ENCODE measurements around the gene DROSHA. TPM values are rescaled to one million over a fixed set of nuclear protein-coding genes. Genes with fewer than 3 reads are reported as not detected.

The DROSHA gene
- total and polyA plus RNA-seq, 10 donors = 34.8 to 68.5 (median 46.0) TPM

DNA sequence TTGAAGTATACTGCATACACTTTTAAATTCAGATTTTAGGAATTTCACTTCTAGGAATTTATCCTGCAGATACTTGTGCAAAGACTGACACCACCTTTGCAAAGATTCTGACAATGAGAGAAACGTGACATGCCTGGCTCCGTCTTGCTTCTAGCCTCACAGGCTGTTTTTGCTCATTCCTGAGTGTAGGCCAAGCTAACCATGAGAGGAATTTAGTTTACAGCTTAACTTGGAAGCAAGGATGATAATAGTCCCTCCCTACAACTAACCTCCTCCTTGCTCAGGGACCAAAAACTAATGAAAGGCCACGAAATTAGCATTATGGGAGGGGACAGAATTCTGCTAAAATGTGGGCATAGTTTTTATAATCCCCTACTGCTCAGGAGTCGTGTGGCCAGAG lies 31.3 kb upstream of the DROSHA start:
- intact Hi-C loops (cut with DNase I; ENCODE audit: low total_unique reads) = no loop called here
- DNase-seq = no peak
- TF ChIP-seq POLR2A (IDR thresholded peaks at IDR 0.05) (no peak), POLR2AphosphoS5 (IDR thresholded peaks at IDR 0.05) (no peak)
- TF ChIP-seq, protein P1, sequence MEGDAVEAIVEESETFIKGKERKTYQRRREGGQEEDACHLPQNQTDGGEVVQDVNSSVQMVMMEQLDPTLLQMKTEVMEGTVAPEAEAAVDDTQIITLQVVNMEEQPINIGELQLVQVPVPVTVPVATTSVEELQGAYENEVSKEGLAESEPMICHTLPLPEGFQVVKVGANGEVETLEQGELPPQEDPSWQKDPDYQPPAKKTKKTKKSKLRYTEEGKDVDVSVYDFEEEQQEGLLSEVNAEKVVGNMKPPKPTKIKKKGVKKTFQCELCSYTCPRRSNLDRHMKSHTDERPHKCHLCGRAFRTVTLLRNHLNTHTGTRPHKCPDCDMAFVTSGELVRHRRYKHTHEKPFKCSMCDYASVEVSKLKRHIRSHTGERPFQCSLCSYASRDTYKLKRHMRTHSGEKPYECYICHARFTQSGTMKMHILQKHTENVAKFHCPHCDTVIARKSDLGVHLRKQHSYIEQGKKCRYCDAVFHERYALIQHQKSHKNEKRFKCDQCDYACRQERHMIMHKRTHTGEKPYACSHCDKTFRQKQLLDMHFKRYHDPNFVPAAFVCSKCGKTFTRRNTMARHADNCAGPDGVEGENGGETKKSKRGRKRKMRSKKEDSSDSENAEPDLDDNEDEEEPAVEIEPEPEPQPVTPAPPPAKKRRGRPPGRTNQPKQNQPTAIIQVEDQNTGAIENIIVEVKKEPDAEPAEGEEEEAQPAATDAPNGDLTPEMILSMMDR (IDR thresholded peaks at IDR 0.05 in 8 of 11, conservative IDR thresholded peaks at IDR 0.05 in 3 of 11) = no peak
- Histone ChIP-seq H3K4me1 (no peaks in the 10 kb centered on the region), H3K27ac (no peak overlapping the region), H3K9me3 (peaks cover 0 to 16% (median 10%) of the 10 kb centered on the region in 8 donors), H3K27me3 (replicated peaks in 1 of 7) (no peaks in the 10 kb centered on the region), H3K36me3 (no peaks in the 10 kb centered on the region), H3K4me3 (no peak overlapping the region)
- WGBS, 5 donors = 52 to 71% (median 63%) methylated on average over 4 of the region's 4 CpGs

DNA sequence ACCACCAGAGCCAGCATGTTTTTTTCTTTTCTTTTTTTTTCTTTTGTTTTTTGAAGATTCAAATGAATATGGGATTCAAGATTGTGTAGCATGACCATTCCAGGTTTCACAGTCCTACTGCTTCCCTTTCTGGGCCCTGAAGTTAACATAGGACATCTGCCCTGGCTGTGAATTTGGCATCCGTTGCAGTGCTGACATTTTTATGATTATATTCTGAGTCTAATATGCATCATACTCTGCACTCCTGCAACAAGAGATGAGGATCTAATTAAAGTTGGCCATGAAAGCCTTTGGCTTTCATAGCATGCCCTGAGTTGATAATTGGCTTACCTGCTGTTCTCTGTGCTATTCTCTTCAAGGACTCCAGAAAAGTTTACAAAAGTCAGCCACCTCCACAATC lies 30.1 kb upstream of the DROSHA start:
- DNase-seq = no peak
- intact Hi-C loops (cut with DNase I; ENCODE audit: low total_unique reads) = no loop called here
- Histone ChIP-seq H3K36me3 (peaks cover 0 to 9% (median 4%) of the 10 kb centered on the region in 6 donors), H3K27me3 (replicated peaks in 1 of 7) (no peaks in the 10 kb centered on the region), H3K4me3 (no peak overlapping the region), H3K4me1 (no peaks in the 10 kb centered on the region), H3K27ac (no peak overlapping the region), H3K9me3 (peaks cover 0 to 16% (median 10%) of the 10 kb centered on the region in 8 donors)
- 81 to 97% (median 88%) methylated on average over 1 of the region's 1 CpG for WGBS, 5 donors
- TF ChIP-seq POLR2AphosphoS5 (IDR thresholded peaks at IDR 0.05) (no peak), POLR2A (IDR thresholded peaks at IDR 0.05) (no peak)
- TF ChIP-seq, protein P1 (IDR thresholded peaks at IDR 0.05 in 8 of 11, conservative IDR thresholded peaks at IDR 0.05 in 3 of 11) = no peak

DNA sequence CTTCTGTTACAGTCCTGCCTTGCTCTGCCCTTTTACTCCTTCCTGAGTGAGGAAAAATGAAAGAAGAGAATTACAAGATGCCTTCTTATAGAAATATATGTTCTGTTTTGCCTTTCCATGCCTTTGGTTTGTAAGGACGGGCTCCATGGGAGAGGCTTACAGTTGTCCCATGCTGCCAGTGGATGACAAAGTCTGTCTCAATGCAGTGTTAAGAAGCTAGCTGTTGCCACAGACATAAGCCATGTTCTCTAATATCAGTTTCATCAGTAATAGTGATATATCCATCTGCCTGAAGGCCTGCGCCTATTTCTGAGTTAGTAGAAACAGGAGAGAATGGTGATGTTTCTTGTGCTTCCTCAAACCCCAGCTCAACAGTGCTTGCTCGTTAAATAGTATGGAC lies 28.0 kb upstream of the DROSHA start:
- no peaks in the 10 kb centered on the region for H3K27me3 ChIP-seq (replicated peaks in 1 of 7)
- H3K9me3 ChIP-seq = peaks cover 0 to 6% (median under 1%) of the 10 kb centered on the region in 8 donors
- WGBS, 5 donors = 93 to 97% (median 95%) methylated on average over 3 of the region's 3 CpGs
- no peaks in the 10 kb centered on the region for H3K4me1 ChIP-seq
- intact Hi-C loops (cut with DNase I; ENCODE audit: low total_unique reads) = no loop called here
- no peak overlapping the region for H3K27ac ChIP-seq
- no peak for TF ChIP-seq POLR2A (IDR thresholded peaks at IDR 0.05)
- TF ChIP-seq, protein P1 (IDR thresholded peaks at IDR 0.05 in 8 of 11, conservative IDR thresholded peaks at IDR 0.05 in 3 of 11) = no peak
- no peak for TF ChIP-seq POLR2AphosphoS5 (IDR thresholded peaks at IDR 0.05)
- H3K4me3 ChIP-seq = no peak overlapping the region
- no peak for DNase-seq
- peaks cover 0 to 30% (median 20%) of the 10 kb centered on the region in 6 donors for H3K36me3 ChIP-seq

DNA sequence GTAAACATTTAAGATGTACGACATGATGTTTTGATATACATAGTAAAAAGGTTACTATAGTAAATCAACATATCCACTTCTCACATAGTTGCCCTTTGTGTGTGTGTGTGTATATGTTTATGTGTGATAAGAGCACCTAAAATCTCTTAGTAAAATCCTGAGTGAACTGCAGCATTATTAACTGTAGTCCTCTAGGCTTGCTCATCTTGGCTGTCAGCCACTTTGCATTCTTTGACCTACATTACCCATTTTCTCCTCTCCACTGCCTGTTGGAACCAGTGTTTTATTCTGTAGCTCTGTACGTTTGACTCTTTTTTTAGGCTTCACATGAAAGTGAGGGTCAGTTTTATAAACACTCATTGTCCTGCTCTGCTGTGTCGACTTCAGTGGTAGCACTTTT lies 24.6 kb upstream of the DROSHA start:
- Histone ChIP-seq H3K36me3 (peaks cover 0 to 64% (median 48%) of the 10 kb centered on the region in 6 donors), H3K27ac (no peak overlapping the region), H3K9me3 (no peaks in the 10 kb centered on the region), H3K27me3 (replicated peaks in 1 of 7) (no peaks in the 10 kb centered on the region), H3K4me1 (no peaks in the 10 kb centered on the region), H3K4me3 (no peak overlapping the region)
- TF ChIP-seq POLR2A (IDR thresholded peaks at IDR 0.05) (no peak), POLR2AphosphoS5 (IDR thresholded peaks at IDR 0.05) (no peak)
- TF ChIP-seq, protein P1 (IDR thresholded peaks at IDR 0.05 in 8 of 11, conservative IDR thresholded peaks at IDR 0.05 in 3 of 11) = no peak
- DNase-seq = no peak
- intact Hi-C loops (cut with DNase I; ENCODE audit: low total_unique reads) = no loop called here
- WGBS, 5 donors = 92 to 100% (median 96%) methylated on average over 3 of the region's 3 CpGs
